Measurements from ENCODE around the gene DDX10. TPM values are rescaled to one million over a fixed set of nuclear protein-coding genes. Genes with fewer than 3 reads are reported as not detected.

DDX10 gene
- total and polyA plus RNA-seq, 2 of the 8 experiments (the other 6 are each of a cell fraction or from before 2014, with no cell fraction given): 49.2 to 52.2 TPM

GRCh38 chr11:108853151-108853550, 188.3 kb downstream of the DDX10 start:
- POLR2A ChIA-PET (ENCODE audit: partially characterized antibody): no interaction called here
- no peak for TF ChIP-seq CBX5 (IDR thresholded peaks at IDR 0.05; ENCODE audit: low read depth, low read length)
- TF ChIP-seq TCF12 (IDR thresholded peaks at IDR 0.05; ENCODE audit: low read depth, low read length): no peak
- no peak for TF ChIP-seq RAD21 (IDR thresholded peaks at IDR 0.05 in 1 of 2, conservative IDR thresholded peaks at IDR 0.05 in 1 of 2; ENCODE audit: low read depth in 2 of 2, low read length in 2 of 2)
- no peak for TF ChIP-seq TEAD4 (IDR thresholded peaks at IDR 0.05; ENCODE audit: low read depth, low read length)
- no peak for TF ChIP-seq SP4 (IDR thresholded peaks at IDR 0.05; ENCODE audit: low read length)
- TF ChIP-seq EP300 (IDR thresholded peaks at IDR 0.05; ENCODE audit: borderline replicate concordance in 1 of 2, low read depth in 2 of 2, low read length in 2 of 2): no peak
- no peak for TF ChIP-seq CHD1 (IDR thresholded peaks at IDR 0.05; ENCODE audit: low read depth, low read length)
- no peak for TF ChIP-seq SAP30 (IDR thresholded peaks at IDR 0.05; ENCODE audit: insufficient read depth, insufficient replicate concordance, low read length)
- TF ChIP-seq HDAC2 (IDR thresholded peaks at IDR 0.05; ENCODE audit: borderline replicate concordance in 1 of 2, low read depth in 2 of 2, low read length in 2 of 2): no peak
- TF ChIP-seq PHF8 (conservative IDR thresholded peaks at IDR 0.05; ENCODE audit: low read depth, low read length): no peak
- no peak for TF ChIP-seq CTBP2 (IDR thresholded peaks at IDR 0.05; ENCODE audit: borderline replicate concordance, insufficient read depth, insufficient read length, low read length)
- TF ChIP-seq TAF7 (optimal IDR thresholded peaks at IDR 0.05; ENCODE audit: borderline replicate concordance, low read depth, low read length): no peak

More at GRCh38 chr11:108853151-108853550, 188.3 kb downstream of the DDX10 start:
- Histone ChIP-seq H2BK5ac (ENCODE audit: low read depth, low read length) (no peak overlapping the region), H4K20me1 (replicated peaks in 1 of 2; ENCODE audit: control insufficient read depth in 1 of 2, insufficient read depth in 2 of 2, low read length in 2 of 2) (no peaks in the 10 kb centered on the region), H4K91ac (replicated peaks; ENCODE audit: insufficient read length, low read length) (no peak overlapping the region), H3K4me2 (ENCODE audit: insufficient read depth in 1 of 2, low read depth in 2 of 2, low read length in 2 of 2) (no peak overlapping the region), H3K79me1 (ENCODE audit: low read depth, low read length) (no peaks in the 10 kb centered on the region), H3K56ac (replicated peaks; ENCODE audit: insufficient read length, low read depth, low read length) (no peak overlapping the region), H3K36me3 (ENCODE audit: control insufficient read depth in 2 of 4, insufficient read depth in 4 of 4, low read length in 3 of 4) (peaks cover 0 to 4% (median 0%) of the 10 kb centered on the region in 4 experiments; a peak in 1 of 8 replicates), H4K5ac (ENCODE audit: insufficient read length, low read depth, low read length) (no peak overlapping the region), H3K79me2 (ENCODE audit: control insufficient read depth in 1 of 2, insufficient read depth in 2 of 2, low read length in 2 of 2) (no peaks in the 10 kb centered on the region), H3K9me3 (ENCODE audit: insufficient read depth in 2 of 2, low read depth in 1 of 2, low read length in 1 of 2) (no peaks in the 10 kb centered on the region), H2AK5ac (ENCODE audit: low read depth, low read length) (no peak overlapping the region), H3K27ac (ENCODE audit: low read depth, low read length) (no peak overlapping the region), H2BK15ac (ENCODE audit: low read length) (no peak overlapping the region), H3K4me3 (ENCODE audit: extremely low read depth in 1 of 4, insufficient read depth in 2 of 4, low read depth in 3 of 4, low read length in 4 of 4) (no peak overlapping the region), H3K14ac (ENCODE audit: insufficient read length) (no peak overlapping the region), H2BK12ac (ENCODE audit: low read depth, low read length) (no peak overlapping the region), H2BK120ac (replicated peaks; ENCODE audit: low read depth, low read length) (no peak overlapping the region), H3K18ac (ENCODE audit: extremely low read depth, low read length) (no peak overlapping the region), H3K23ac (ENCODE audit: insufficient read length) (no peak overlapping the region), H3K4ac (replicated peaks; ENCODE audit: insufficient read length, low read depth, low read length) (no peak overlapping the region), H2BK20ac (ENCODE audit: low read length) (no peak overlapping the region), H3K23me2 (ENCODE audit: low read depth, low read length) (no peaks in the 10 kb centered on the region), H3K9ac (replicated peaks in 1 of 4; ENCODE audit: extremely low read depth in 1 of 4, low read depth in 3 of 4, low read length in 3 of 4) (no peak overlapping the region), H2AFZ (ENCODE audit: low read length) (no peak overlapping the region), H4K8ac (ENCODE audit: extremely low read depth, insufficient read depth, low read length) (no peak overlapping the region), H3K27me3 (replicated peaks in 1 of 4; ENCODE audit: control insufficient read depth in 3 of 4, extremely low read depth in 1 of 4, insufficient read depth in 3 of 4, low read length in 3 of 4) (no peaks in the 10 kb centered on the region), H3K4me1 (replicated peaks in 1 of 4; ENCODE audit: control insufficient read depth in 3 of 4, insufficient read depth in 4 of 4, low read length in 3 of 4) (no peaks in the 10 kb centered on the region)
- DNase-seq (ENCODE audit: low read depth in 1 of 2, low spot score in 2 of 2): no peak
- CTCF ChIA-PET (ENCODE audit: partially characterized antibody): interaction anchor here (0.8 to 1.5 kb wide), 5 partner anchors 14 to 118 kb away, joined by 3 to 5 read pairs (median 4); no protein-coding TSS in a partner anchor
- FAIRE-seq: no peak
- 90% methylated on average over 4 of the region's 4 CpGs; no CpG with 5 or more reads in 1 of the 2 experiments for WGBS, 2 experiments (ENCODE audit: extremely low coverage in 1 of 2, insufficient coverage in 1 of 2, insufficient read length in 1 of 2, insufficient replicate concordance in 2 of 2, low coverage in 1 of 2, low lambda C conversion rate in 2 of 2, missing lambda C conversion rate in 1 of 2)

All from H1 (cell line).